CD4-positive, CD25-positive, alpha-beta regulatory T cell (primary cell): ENCODE data around the gene SCLY. TPM values are rescaled to one million over a fixed set of nuclear protein-coding genes. Genes with fewer than 3 reads are reported as not detected.

Experiments used
- ATAC-seq, 2 donors: fragments of 150-1000 bp; cut with Tn5 transposase; one replicate each; pipeline ENCODE4 v1.10.0; 2021; ENCODE audit warnings: low read depth in 2 of 2, moderate number of reproducible peaks in 2 of 2, moderate library complexity in 1 of 2
- DNase-seq, 3 donors: peaks; one replicate each; pipeline versions ENCODE4 v3.0.0 to v3.0.0-alpha.2; 2012 to 2022; ENCODE audit warnings: mixed read lengths in 1 of 3
- H3K27ac ChIP-seq: one replicate; pipeline ENCODE4 v1.7.0; 2013; ENCODE audit warnings: mild to moderate bottlenecking, low read length; ENCODE audit not compliant: insufficient read depth, poor library complexity, severe bottlenecking
- H3K27me3 ChIP-seq: one replicate; pipeline ENCODE4 v1.7.0; 2013; ENCODE audit warnings: low read length; ENCODE audit not compliant: control insufficient read depth, insufficient read depth
- H3K36me3 ChIP-seq: one replicate; pipeline ENCODE4 v1.7.0; 2013; ENCODE audit warnings: mild to moderate bottlenecking, low read length, moderate library complexity; ENCODE audit not compliant: control insufficient read depth, insufficient read depth
- H3K4me1 ChIP-seq: 2 replicates; pipeline ENCODE4 v1.7.0; 2013; ENCODE audit warnings: mild to moderate bottlenecking, low read length; ENCODE audit not compliant: insufficient read depth, control insufficient read depth, poor library complexity, severe bottlenecking
- H3K4me3 ChIP-seq: one replicate; pipeline ENCODE4 v1.7.0; 2013; ENCODE audit warnings: low read depth, mild to moderate bottlenecking, low read length, moderate library complexity
- H3K9me3 ChIP-seq, 2 experiments: 1 replicate in 1 of 2; 2 replicates in 1 of 2; pipeline ENCODE4 v1.7.0; 2013; ENCODE audit warnings: low read length in 2 of 2, mild to moderate bottlenecking in 1 of 2, moderate library complexity in 1 of 2; ENCODE audit not compliant: control insufficient read depth in 2 of 2
- H3K27ac Mint-ChIP-seq, 3 donors: one replicate each; pipeline ENCODE4 v1.8.0; 2020 to 2022; ENCODE audit warnings: mild to moderate bottlenecking in 3 of 3, mixed read lengths in 3 of 3, moderate library complexity in 2 of 3
- H3K27me3 Mint-ChIP-seq: one replicate; pipeline ENCODE4 v1.8.0; 2022; ENCODE audit warnings: mild to moderate bottlenecking, mixed read lengths
- H3K36me3 Mint-ChIP-seq: one replicate; pipeline ENCODE4 v1.8.0; 2020; ENCODE audit warnings: mixed read lengths
- H3K4me1 Mint-ChIP-seq, 4 donors: one replicate each; pipeline ENCODE4 v1.8.0; 2020 to 2022; ENCODE audit warnings: mixed read lengths in 4 of 4, mild to moderate bottlenecking in 1 of 4
- H3K4me3 Mint-ChIP-seq, 4 donors: one replicate each; pipeline ENCODE4 v1.8.0; 2020 to 2022; ENCODE audit warnings: mild to moderate bottlenecking in 4 of 4, mixed read lengths in 4 of 4, moderate library complexity in 3 of 4
- H3K9me3 Mint-ChIP-seq, 7 donors: one replicate each; pipeline ENCODE4 v1.8.0; 2020 to 2022; ENCODE audit warnings: mixed read lengths in 7 of 7, mild to moderate bottlenecking in 3 of 7, moderate library complexity in 2 of 7
- polyA plus RNA-seq, 4 donors: library from polyadenylated mRNA; unstranded; fragments of 300-500 nt; fragmentation: Illumina TruSeq; gene quantifications; one replicate each; pipeline ENCODE4 v1.2.3, GENCODE V29; 2021
- total RNA-seq: library from RNA; stranded (reverse); gene quantifications from one replicate; pipeline ENCODE4 v1.2.3, GENCODE V29; 2022

The SCLY gene
- total and polyA plus RNA-seq, 5 donors from 2014 or later = 10.3 to 17.8 (median 15.6) TPM

DNA sequence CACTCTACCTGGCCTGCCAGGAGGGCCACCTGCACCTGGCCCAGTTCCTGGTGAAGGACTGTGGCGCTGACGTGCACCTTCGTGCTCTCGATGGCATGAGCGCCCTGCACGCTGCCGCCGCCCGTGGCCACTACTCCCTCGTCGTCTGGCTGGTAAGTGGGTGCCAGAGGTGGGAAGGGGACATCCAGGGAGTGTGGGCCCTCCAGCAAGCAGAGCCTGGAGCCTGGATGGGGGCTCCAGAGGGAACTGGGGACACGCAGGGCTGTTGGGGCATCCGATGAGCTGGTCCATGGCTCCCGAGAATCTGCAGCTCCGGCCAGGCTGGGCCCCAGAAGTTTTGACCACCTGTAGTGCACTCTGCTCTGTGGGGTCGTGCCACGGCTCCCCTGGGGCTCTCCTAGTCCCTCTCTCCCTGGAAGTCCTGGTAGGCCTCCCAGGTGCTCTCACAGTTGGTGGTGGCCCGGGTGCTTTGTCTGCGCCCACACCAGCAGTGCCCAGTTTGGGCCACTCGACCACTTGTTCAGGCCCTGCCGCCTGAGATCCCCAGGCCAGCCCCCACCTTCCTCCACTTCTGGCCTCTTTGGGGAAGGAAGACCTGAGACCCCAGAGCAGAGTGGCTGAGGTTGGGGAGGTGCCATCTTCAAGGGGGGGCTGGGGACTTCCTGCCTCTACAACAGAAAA, 44.0 kb downstream of the SCLY start:
- Mint-ChIP-seq H3K27ac (no peak overlapping the region), H3K27me3 (no peaks in the 10 kb centered on the region), H3K36me3 (no peaks in the 10 kb centered on the region), H3K4me3 (no peak overlapping the region), H3K4me1 (peaks cover 0 to 6% (median 3%) of the 10 kb centered on the region in 4 donors), H3K9me3 (no peaks in the 10 kb centered on the region)
- ATAC-seq (no peak), DNase-seq (no peak)
- Histone ChIP-seq H3K27me3 (no peaks in the 10 kb centered on the region), H3K36me3 (no peaks in the 10 kb centered on the region), H3K27ac (no peak overlapping the region), H3K4me3 (no peak overlapping the region), H3K9me3 (no peaks in the 10 kb centered on the region), H3K4me1 (peaks cover 4% of the 10 kb centered on the region)

DNA sequence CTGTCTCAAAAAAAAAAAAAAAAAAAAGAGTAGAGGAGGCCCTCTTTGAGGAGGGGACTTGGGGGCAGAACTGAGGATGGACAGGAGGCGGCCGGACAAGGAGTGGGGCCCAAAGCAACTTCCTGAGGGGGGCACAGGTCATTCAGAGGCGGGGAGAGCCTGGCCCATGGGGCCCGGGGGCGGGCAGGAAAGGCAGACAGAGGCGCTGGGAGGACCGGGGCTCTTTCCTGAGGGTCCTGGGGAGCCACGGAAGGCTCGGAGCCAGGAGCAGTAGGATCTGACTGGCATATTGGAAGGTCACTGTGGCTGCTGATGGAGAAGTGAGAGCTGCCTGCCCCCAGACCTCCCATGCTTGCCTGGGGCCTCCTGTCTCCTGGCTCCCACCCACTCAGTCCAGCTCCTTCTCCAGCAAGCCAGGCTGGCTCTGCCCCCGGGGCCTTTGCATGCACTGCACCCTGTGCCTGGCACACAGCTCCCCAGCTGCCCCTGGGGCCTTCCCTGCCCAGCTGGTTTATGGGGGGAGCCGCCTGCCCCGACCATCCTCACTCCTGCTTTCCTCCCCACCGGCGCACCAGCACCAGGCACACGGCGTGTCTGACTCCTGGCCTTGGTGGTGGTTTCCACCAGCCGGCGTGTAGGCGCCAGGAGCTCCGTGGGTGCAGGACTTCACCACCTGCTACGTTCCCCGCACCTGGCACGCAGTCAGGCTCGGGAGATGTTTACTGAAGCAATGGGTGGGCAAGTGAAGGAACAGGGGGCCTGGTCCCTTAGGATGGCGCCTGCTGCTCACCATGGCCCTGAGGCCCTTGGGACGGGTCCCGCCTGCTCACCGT, 44.9 kb downstream of the SCLY start:
- Mint-ChIP-seq H3K4me3 (no peak overlapping the region), H3K27ac (no peak overlapping the region), H3K4me1 (peaks cover 0 to 6% (median 3%) of the 10 kb centered on the region in 4 donors), H3K36me3 (no peaks in the 10 kb centered on the region), H3K27me3 (no peaks in the 10 kb centered on the region), H3K9me3 (no peaks in the 10 kb centered on the region)
- Histone ChIP-seq H3K9me3 (no peaks in the 10 kb centered on the region), H3K27me3 (no peaks in the 10 kb centered on the region), H3K4me3 (no peak overlapping the region), H3K4me1 (peaks cover 4% of the 10 kb centered on the region), H3K36me3 (no peaks in the 10 kb centered on the region), H3K27ac (no peak overlapping the region)
- ATAC-seq = no peak
- DNase-seq = no peak

DNA sequence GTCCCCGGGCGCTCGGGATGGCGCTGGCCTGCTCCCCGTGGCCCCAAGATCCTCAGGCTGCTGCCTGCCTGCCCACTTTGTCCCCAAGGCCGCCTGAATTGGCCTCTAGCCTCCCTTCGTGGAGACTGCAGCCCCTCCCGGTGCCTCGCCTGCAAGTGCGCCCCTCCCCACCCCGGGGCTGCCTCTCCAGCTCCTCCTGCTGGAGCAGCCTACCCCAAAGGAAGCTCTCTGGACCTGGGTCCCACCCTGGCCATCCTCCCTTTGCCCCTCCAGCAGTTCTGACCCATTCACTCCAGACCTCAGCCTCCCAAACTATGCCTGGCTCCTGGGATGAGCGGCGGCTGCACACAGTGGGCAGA, 45.5 kb downstream of the SCLY start:
- Histone ChIP-seq H3K27me3 (no peaks in the 10 kb centered on the region), H3K4me3 (no peak overlapping the region), H3K9me3 (no peaks in the 10 kb centered on the region), H3K27ac (no peak overlapping the region), H3K36me3 (no peaks in the 10 kb centered on the region), H3K4me1 (peaks cover 4% of the 10 kb centered on the region)
- ATAC-seq (no peak), DNase-seq (no peak)
- H3K27me3 Mint-ChIP-seq = no peaks in the 10 kb centered on the region
- no peak overlapping the region for H3K27ac Mint-ChIP-seq
- peaks cover 0 to 6% (median 3%) of the 10 kb centered on the region in 4 donors for H3K4me1 Mint-ChIP-seq
- H3K36me3 Mint-ChIP-seq = no peaks in the 10 kb centered on the region
- no peak overlapping the region for H3K4me3 Mint-ChIP-seq
- peaks cover 0 to 1% (median under 1%) of the 10 kb centered on the region in 7 donors for H3K9me3 Mint-ChIP-seq

DNA sequence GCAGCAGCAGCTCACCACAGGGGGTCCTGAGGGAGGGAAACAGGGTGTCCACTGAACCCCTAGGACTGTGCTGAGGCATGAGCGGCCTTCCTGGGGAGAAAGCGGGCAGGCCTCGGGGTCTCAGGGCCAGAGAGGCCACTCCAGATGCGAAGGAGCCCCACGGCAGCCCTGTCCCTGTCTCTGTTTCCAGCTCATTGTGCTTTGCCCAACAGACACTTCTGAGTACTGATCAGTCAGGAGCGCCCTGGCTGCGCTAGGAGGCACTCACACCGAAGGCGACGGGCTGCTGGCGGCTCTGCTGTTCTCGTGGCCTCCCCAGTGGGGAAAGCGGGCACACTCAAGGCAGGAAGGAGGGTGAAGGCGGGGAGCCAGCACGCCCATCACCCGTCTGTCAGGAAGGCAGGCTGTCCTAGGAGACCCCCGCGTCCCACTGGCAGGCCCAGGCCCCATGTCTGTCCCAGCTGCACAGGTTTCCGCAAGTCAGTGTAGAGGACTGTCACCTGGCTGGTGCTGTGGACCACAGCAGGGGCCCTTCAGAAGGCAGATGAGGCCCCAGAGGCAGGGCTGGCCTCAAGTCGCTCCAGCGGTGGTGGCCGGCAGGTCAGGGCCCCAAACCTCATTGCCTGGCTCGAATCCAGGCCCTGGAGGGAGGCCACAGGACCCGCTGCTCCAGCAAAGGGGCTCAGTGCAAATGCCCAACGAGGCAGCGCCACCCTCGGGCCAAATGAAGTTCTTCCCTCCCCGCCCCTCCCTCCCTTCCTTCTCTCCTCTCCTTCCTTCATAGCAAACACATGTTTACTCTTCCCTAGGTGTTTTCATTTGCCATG, 46.1 kb downstream of the SCLY start:
- Histone ChIP-seq H3K27ac (no peak overlapping the region), H3K36me3 (no peaks in the 10 kb centered on the region), H3K4me1 (peaks cover 4% of the 10 kb centered on the region), H3K4me3 (no peak overlapping the region), H3K9me3 (no peaks in the 10 kb centered on the region), H3K27me3 (no peaks in the 10 kb centered on the region)
- H3K4me3 Mint-ChIP-seq = no peak overlapping the region
- H3K9me3 Mint-ChIP-seq = peaks cover 0 to 3% (median 2%) of the 10 kb centered on the region in 7 donors
- ATAC-seq (no peak), DNase-seq (no peak)
- no peaks in the 10 kb centered on the region for H3K36me3 Mint-ChIP-seq
- peaks cover 0 to 6% (median 3%) of the 10 kb centered on the region in 4 donors for H3K4me1 Mint-ChIP-seq
- no peak overlapping the region for H3K27ac Mint-ChIP-seq
- H3K27me3 Mint-ChIP-seq = no peaks in the 10 kb centered on the region

DNA sequence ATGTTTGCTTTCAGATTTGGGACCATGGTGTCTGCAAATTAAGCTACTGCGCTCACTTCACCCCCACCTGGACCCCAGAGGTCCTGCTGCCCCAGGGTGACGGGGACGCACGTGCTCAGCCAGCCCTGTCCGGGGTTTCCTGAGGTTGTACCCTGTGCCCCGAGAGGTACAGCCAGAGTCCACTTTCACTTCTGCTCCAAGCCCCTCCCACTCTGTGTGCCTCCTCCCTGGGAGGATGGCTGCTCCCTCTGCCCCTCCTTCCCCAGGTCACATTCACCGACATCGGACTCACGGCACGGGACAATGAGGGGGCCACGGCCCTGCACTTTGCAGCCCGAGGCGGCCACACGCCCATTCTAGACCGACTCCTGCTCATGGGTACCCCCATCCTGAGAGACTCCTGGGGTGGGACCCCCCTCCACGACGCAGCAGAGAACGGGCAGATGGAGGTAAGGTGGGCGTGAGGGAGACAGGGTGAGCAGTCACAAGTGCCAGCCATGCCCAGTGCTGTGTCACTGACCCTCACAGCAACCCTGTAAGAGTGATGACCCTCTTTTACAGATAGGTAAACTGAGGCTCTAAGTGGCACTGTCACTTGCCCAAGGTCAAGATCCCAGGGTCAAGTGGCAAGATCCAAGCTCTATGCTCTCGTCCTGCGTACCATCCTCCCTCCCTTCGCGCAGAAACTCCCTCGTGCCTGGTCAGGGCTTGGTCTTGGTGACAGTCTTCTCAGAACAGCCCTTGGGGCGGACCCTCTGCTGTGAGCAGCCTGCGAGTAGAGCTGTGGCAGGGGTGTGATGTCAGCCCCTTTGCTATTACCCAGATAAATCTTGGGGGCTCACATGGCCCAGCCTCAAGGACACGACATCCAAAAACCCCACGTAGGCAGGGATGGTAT, 47.0 kb downstream of the SCLY start:
- H3K36me3 Mint-ChIP-seq = no peaks in the 10 kb centered on the region
- DNase-seq (no peak), ATAC-seq (peak; percentile 40 to 49)
- no peaks in the 10 kb centered on the region for H3K27me3 Mint-ChIP-seq
- peaks cover 0 to 6% (median 3%) of the 10 kb centered on the region in 4 donors for H3K4me1 Mint-ChIP-seq
- H3K36me3 ChIP-seq = no peaks in the 10 kb centered on the region
- H3K27ac ChIP-seq = no peak overlapping the region
- H3K4me1 ChIP-seq = peaks cover 4% of the 10 kb centered on the region
- no peaks in the 10 kb centered on the region for H3K27me3 ChIP-seq
- H3K27ac Mint-ChIP-seq = no peak overlapping the region
- no peak overlapping the region for H3K4me3 ChIP-seq
- H3K9me3 ChIP-seq = peaks cover 0 to 2% of the 10 kb centered on the region in 2 experiments
- peaks cover 0 to 9% (median 3%) of the 10 kb centered on the region in 7 donors for H3K9me3 Mint-ChIP-seq
- no peak overlapping the region for H3K4me3 Mint-ChIP-seq

DNA sequence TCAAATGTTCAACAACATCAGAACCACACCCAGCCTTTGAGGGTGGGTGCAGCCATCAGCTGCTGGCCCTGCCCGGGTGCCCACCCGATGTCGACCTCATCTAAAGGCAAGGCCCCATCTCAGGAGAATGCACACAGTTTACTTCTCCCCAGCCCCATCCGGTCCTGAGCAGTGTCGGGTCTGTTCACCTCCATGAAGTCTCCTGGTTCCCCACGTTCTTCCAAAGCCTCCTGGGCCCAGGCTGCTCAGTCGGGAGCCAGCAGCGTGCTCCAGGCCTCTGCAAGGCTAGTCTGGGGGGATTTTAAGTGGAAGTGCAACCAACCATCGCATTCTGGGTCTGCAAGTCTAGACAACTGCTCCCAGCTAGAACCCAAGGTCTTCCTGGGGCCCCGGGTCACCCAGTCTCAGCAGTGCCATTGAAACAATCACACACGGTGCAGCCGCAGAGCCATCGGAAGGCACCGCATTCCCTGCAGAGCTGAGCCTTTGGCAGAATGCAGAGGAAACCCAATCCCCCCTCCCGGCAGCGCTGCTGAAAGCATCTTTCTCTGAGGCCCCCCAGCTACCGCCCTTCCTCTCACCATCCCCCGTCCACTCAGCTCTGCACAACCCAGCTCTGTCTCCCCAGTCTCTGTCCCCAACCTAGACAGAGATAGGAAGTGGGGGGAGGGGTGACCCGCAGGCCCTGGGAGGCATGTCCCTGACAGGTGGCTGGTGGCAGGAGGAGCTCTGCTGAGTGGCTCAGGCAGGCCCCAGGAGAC, 47.8 kb downstream of the SCLY start:
- Mint-ChIP-seq H3K36me3 (no peaks in the 10 kb centered on the region), H3K4me1 (peaks cover 0 to 6% (median 3%) of the 10 kb centered on the region in 4 donors), H3K4me3 (no peak overlapping the region), H3K9me3 (peaks cover 0 to 12% (median 5%) of the 10 kb centered on the region in 7 donors), H3K27ac (no peak overlapping the region), H3K27me3 (no peaks in the 10 kb centered on the region)
- no peak for ATAC-seq
- Histone ChIP-seq H3K27me3 (no peaks in the 10 kb centered on the region), H3K27ac (no peak overlapping the region), H3K36me3 (no peaks in the 10 kb centered on the region), H3K9me3 (peaks cover 0 to 3% of the 10 kb centered on the region in 2 experiments), H3K4me1 (peaks cover 4% of the 10 kb centered on the region), H3K4me3 (no peak overlapping the region)
- DNase-seq = peak in 1 of 3 donors; percentile 62
